HEK293 (cell line): ENCODE data around the gene AFF1.

Experiments used
- CTCF ChIA-PET: fragments of 350-600 bp; formaldehyde crosslinking; extraction: SDS; loops from one replicate; lab custom pipeline; 2021; ENCODE audit warnings: antibody characterized with exemption; lab: Yijun Ruan, JAX
- POLR2A ChIA-PET: fragments of 300-600 bp; formaldehyde crosslinking; extraction: SDS; loops from one replicate; lab custom pipeline; 2020; ENCODE audit warnings: antibody characterized with exemption, inconsistent platforms; lab: Yijun Ruan, JAX
- H3K27ac ChIP-seq: fragments of 200-500 bp; sonication (Bioruptor generic); 2 replicates; pipeline ENCODE4 v1.5.1; 2014; ENCODE audit warnings: low read depth, low read length, control low read depth, inconsistent platforms; ENCODE audit errors: extremely low read depth
- H3K36me3 ChIP-seq, 2 experiments: fragments of 200-500 bp in 1 of 2; sonication (Bioruptor generic) in 1 of 2; 1 replicate in 1 of 2; 2 replicates in 1 of 2; pipeline ENCODE4 v1.5.1; 2014 to 2017; ENCODE audit warnings: inconsistent platforms in 2 of 2, low read length in 2 of 2; ENCODE audit not compliant: control insufficient read depth in 2 of 2, insufficient read depth in 1 of 2
- H3K4me1 ChIP-seq: fragments of 200-500 bp; sonication (Bioruptor generic); 2 replicates; pipeline ENCODE4 v1.5.1; 2014; ENCODE audit warnings: mild to moderate bottlenecking, low read length, inconsistent platforms; ENCODE audit not compliant: control insufficient read depth, insufficient read depth
- H3K4me3 ChIP-seq: 2 replicates; pipeline ENCODE4 v1.5.1; 2011; ENCODE audit warnings: low read depth, mild to moderate bottlenecking, control low read depth, low read length, moderate library complexity
- H3K9me3 ChIP-seq: fragments of 200-500 bp; sonication (Bioruptor generic); 2 replicates; pipeline ENCODE4 v1.5.1; 2014; ENCODE audit warnings: low read depth, low read length, inconsistent platforms; ENCODE audit not compliant: control insufficient read depth, insufficient read depth
- FEZF1 ChIP-seq: fragments of 450-650 bp; formaldehyde crosslinking; IDR thresholded peaks from 2 replicates; pipeline ENCODE4 v1.5.1; 2016; ENCODE audit warnings: missing biosample characterization, missing genetic modification characterization
- GLI4 ChIP-seq: fragments of 450-650 bp; formaldehyde crosslinking; IDR thresholded peaks from 2 replicates; pipeline ENCODE4 v1.5.1; 2016; ENCODE audit warnings: missing biosample characterization, missing genetic modification characterization
- HIC1 ChIP-seq: fragments of 450-650 bp; formaldehyde crosslinking; IDR thresholded peaks from 2 replicates; pipeline ENCODE4 v1.5.1; 2016; ENCODE audit warnings: missing biosample characterization, missing genetic modification characterization
- HOXD13 ChIP-seq: sonication (generic); formaldehyde crosslinking; IDR thresholded peaks from 2 replicates; pipeline ENCODE4 v1.8.0; 2022; ENCODE audit warnings: missing genetic modification reagents, borderline replicate concordance
- MZF1 ChIP-seq: fragments of 450-650 bp; formaldehyde crosslinking; IDR thresholded peaks from 2 replicates; pipeline ENCODE4 v1.5.1; 2017; ENCODE audit warnings: missing biosample characterization, missing genetic modification characterization, borderline replicate concordance
- SCRT2 ChIP-seq: fragments of 450-650 bp; formaldehyde crosslinking; IDR thresholded peaks from 2 replicates; pipeline ENCODE4 v1.5.1; 2016; ENCODE audit warnings: missing biosample characterization, missing genetic modification characterization
- YY2 ChIP-seq: fragments of 450-650 bp; formaldehyde crosslinking; IDR thresholded peaks from 2 replicates; pipeline ENCODE4 v1.5.1; 2016; ENCODE audit warnings: missing biosample characterization, missing genetic modification characterization
- ZBTB49 ChIP-seq: fragments of 450-650 bp; formaldehyde crosslinking; IDR thresholded peaks from 2 replicates; pipeline ENCODE4 v1.5.1; 2016; ENCODE audit warnings: missing biosample characterization, missing genetic modification characterization, low read depth
- ZNF112 ChIP-seq: fragments of 450-650 bp; formaldehyde crosslinking; IDR thresholded peaks from 2 replicates; pipeline ENCODE4 v1.5.0; 2017; ENCODE audit warnings: missing biosample characterization, missing genetic modification characterization
- ZNF148 ChIP-seq: fragments of 450-650 bp; formaldehyde crosslinking; IDR thresholded peaks from 2 replicates; pipeline ENCODE4 v1.5.0; 2017; ENCODE audit warnings: missing biosample characterization, missing genetic modification characterization, borderline replicate concordance
- ZNF155 ChIP-seq: fragments of 450-650 bp; formaldehyde crosslinking; IDR thresholded peaks from 2 replicates; pipeline ENCODE4 v1.5.1; 2016; ENCODE audit warnings: missing biosample characterization, missing genetic modification characterization
- ZNF211 ChIP-seq: fragments of 450-650 bp; formaldehyde crosslinking; IDR thresholded peaks from 2 replicates; pipeline ENCODE4 v1.5.1; 2016; ENCODE audit warnings: low read depth, missing biosample characterization, missing genetic modification characterization
- ZNF274 ChIP-seq, 2 experiments: fragments of 200-500 bp in 1 of 2; fragments of 450-650 bp in 1 of 2; sonication (Bioruptor generic) in 1 of 2; formaldehyde crosslinking in 1 of 2; IDR thresholded peaks; 2 replicates each; pipeline versions ENCODE4 v1.5.1 to v1.6.1; 2014 to 2016; ENCODE audit warnings: borderline replicate concordance in 1 of 2, inconsistent platforms in 1 of 2, low read length in 1 of 2, missing biosample characterization in 1 of 2, missing genetic modification characterization in 1 of 2
- ZNF404 ChIP-seq: fragments of 450-650 bp; formaldehyde crosslinking; IDR thresholded peaks from 2 replicates; pipeline ENCODE4 v1.5.1; 2017; ENCODE audit warnings: missing biosample characterization, missing genetic modification characterization
- ZNF514 ChIP-seq: fragments of 450-650 bp; formaldehyde crosslinking; IDR thresholded peaks from 2 replicates; pipeline ENCODE4 v1.5.1; 2016; ENCODE audit warnings: missing biosample characterization, missing genetic modification characterization
- ZNF549 ChIP-seq: fragments of 450-650 bp; IDR thresholded peaks from 2 replicates; pipeline ENCODE4 v1.5.1; 2018; ENCODE audit warnings: missing biosample characterization, missing genetic modification characterization, mild to moderate bottlenecking, inconsistent platforms, moderate library complexity
- ZNF555 ChIP-seq: fragments of 450-650 bp; formaldehyde crosslinking; conservative IDR thresholded peaks from 2 replicates; pipeline ENCODE4 v1.5.1; 2017; ENCODE audit warnings: missing biosample characterization, mild to moderate bottlenecking, missing genetic modification characterization, inconsistent platforms
- ZNF561 ChIP-seq: fragments of 450-650 bp; IDR thresholded peaks from 2 replicates; pipeline ENCODE4 v1.5.1; 2018; ENCODE audit warnings: missing biosample characterization, missing genetic modification characterization, borderline replicate concordance
- ZNF654 ChIP-seq: fragments of 450-650 bp; formaldehyde crosslinking; IDR thresholded peaks from 2 replicates; pipeline ENCODE4 v1.5.1; 2016; ENCODE audit warnings: low read depth, missing biosample characterization, missing genetic modification characterization
- ZNF768 ChIP-seq: fragments of 450-650 bp; formaldehyde crosslinking; IDR thresholded peaks from 2 replicates; pipeline ENCODE4 v1.5.1; 2018; ENCODE audit warnings: missing biosample characterization, mild to moderate bottlenecking, missing genetic modification characterization
- ZNF843 ChIP-seq: fragments of 450-650 bp; formaldehyde crosslinking; IDR thresholded peaks from 2 replicates; pipeline ENCODE4 v1.5.1; 2016; ENCODE audit warnings: missing biosample characterization, missing genetic modification characterization
- ZSCAN30 ChIP-seq: fragments of 450-650 bp; IDR thresholded peaks from 2 replicates; pipeline ENCODE4 v1.5.1; 2018; ENCODE audit warnings: missing biosample characterization, mild to moderate bottlenecking, missing genetic modification characterization, moderate library complexity

The AFF1 gene

GRCh38 chr4:87093443-87094123 is 158.8 kb downstream of the AFF1 start:
- H3K4me3 ChIP-seq: no peak overlapping the region
- TF ChIP-seq MZF1 (tag by site-specific recombination) (peak; percentile 22; the same call in 1 of the 2 replicates), ZNF768 (tag by site-specific recombination) (no peak), ZSCAN30 (tag by site-specific recombination) (0 out of 2 replicates have a peak, but pooled peaks have one; percentile 18), ZNF112 (tag by site-specific recombination) (no peak), ZNF654 (tag by site-specific recombination) (peak; percentile 64)
- TF ChIP-seq, all 188 proteins: peak for 3
- ChIA-PET POLR2A (interaction anchor here (2.7 kb wide), 1 partner anchor 158 kb away, joined by 13 read pairs; the partner anchor contains the start of gene AFF1), CTCF (interaction anchor here (0.6 to 3.8 kb wide), 21 partner anchors 8 to 196 kb away, joined by 3 to 74 read pairs (median 4); partner anchors contain the start of gene AFF1)
- H3K27ac ChIP-seq: no peak overlapping the region
- H3K4me1 ChIP-seq: peaks cover 5% of the 10 kb centered on the region; the same call in 1 of the 2 replicates
- H3K9me3 ChIP-seq: no peaks in the 10 kb centered on the region
- H3K36me3 ChIP-seq: peaks cover 0 to 14% of the 10 kb centered on the region in 2 experiments; a peak in 1 of 3 replicates

GRCh38 chr4:87097075-87097474 is 162.3 kb downstream of the AFF1 start:
- TF ChIP-seq ZNF843 (tag by site-specific recombination): no peak
- no peak for TF ChIP-seq ZNF555 (tag by site-specific recombination)
- TF ChIP-seq ZNF549: no peak
- no peak for TF ChIP-seq SCRT2 (tag by site-specific recombination)
- no peak for TF ChIP-seq ZNF211
- no peak for TF ChIP-seq ZNF404 (tag by site-specific recombination)
- TF ChIP-seq, all 188 proteins: peak for 0
- Histone ChIP-seq H3K9me3 (no peaks in the 10 kb centered on the region), H3K36me3 (peaks cover 0 to 6% of the 10 kb centered on the region in 2 experiments; a peak in 1 of 3 replicates), H3K4me1 (peaks cover 5% of the 10 kb centered on the region; the same call in 1 of the 2 replicates), H3K4me3 (no peak overlapping the region), H3K27ac (no peak overlapping the region)
- ChIA-PET CTCF (interaction anchor here (2.3 kb wide), 1 partner anchor 175 kb away, joined by 9 read pairs; no protein-coding TSS in a partner anchor), POLR2A (no interaction called here)

DNA sequence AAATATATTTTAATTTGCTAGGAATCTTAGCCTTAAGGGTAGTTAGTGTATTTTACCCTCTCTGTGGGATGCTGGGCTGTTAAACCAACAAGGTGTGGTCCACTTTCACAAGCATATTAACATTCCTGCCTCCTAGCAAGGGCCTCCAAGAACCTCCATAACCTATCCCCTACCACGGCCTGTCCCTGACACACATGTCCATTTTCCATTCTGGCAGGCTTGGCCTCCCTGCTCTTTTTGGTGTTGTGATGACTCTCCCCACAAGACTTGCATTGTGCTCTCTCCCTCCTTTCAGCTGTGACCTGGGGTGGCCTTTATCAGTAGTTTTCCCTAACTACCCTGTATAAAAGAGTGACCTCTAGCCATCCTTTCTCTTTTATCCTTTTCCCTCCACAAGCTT is 165.4 kb downstream of the AFF1 start:
- Histone ChIP-seq H3K36me3 (no peaks in the 10 kb centered on the region), H3K4me1 (no peaks in the 10 kb centered on the region; the same call in 1 of the 2 replicates), H3K4me3 (no peak overlapping the region), H3K27ac (no peak overlapping the region), H3K9me3 (no peaks in the 10 kb centered on the region)
- CTCF ChIA-PET: interaction anchor here (1.4 kb wide), 1 partner anchor 177 kb away, joined by 3 read pairs; no protein-coding TSS in a partner anchor
- POLR2A ChIA-PET: no interaction called here
- TF ChIP-seq ZNF514 (tag by site-specific recombination) (no peak), YY2 (tag by site-specific recombination) (no peak), ZBTB49 (tag by site-specific recombination) (no peak), ZNF155 (tag by site-specific recombination) (no peak), HOXD13 (no peak), ZNF555 (tag by site-specific recombination) (no peak), ZNF561 (no peak), ZNF274 (IDR thresholded peaks at IDR 0.05; ENCODE audit: low read length) (no peak), ZNF274 (tag by site-specific recombination; IDR thresholded peaks at IDR 0.05; ENCODE audit: borderline replicate concordance) (no peak), ZNF148 (tag by site-specific recombination) (no peak), FEZF1 (tag by site-specific recombination) (no peak), GLI4 (tag by site-specific recombination) (no peak), HIC1 (tag by site-specific recombination) (no peak)
